Epithelial cell of proximal tubule (primary cell): ENCODE measurements around the gene ABHD8. TPM values are rescaled to one million over a fixed set of nuclear protein-coding genes. Genes with fewer than 3 reads are reported as not detected.
A peak's percentile ranks its signal among the peaks of the same experiment; 100 is the strongest.
"Not testable (repeated sequence)": the region's sequence is repeated elsewhere in the genome, so short reads cannot be mapped to it uniquely, and the experiment has no call there.

Source experiments
- DNase-seq: peaks from one replicate; pipeline ENCODE4 v3.0.0-alpha.2; 2011; ENCODE audit warnings: low read depth
- H3K4me3 ChIP-seq: 2 replicates; pipeline ENCODE4 v1.5.1; 2011; ENCODE audit warnings: low read depth, mild to moderate bottlenecking, low read length
- total RNA-seq: library from RNA; depleted of rRNA; stranded (reverse); fragments of >200 nt; gene quantifications from 2 replicates; pipeline ENCODE4 v1.2.3, GENCODE V29; 2015
- TF ChIP-seq, protein P1 (sequence below): conservative IDR thresholded peaks from 2 replicates; pipeline ENCODE4 v1.5.1; 2012; ENCODE audit warnings: low read depth, mild to moderate bottlenecking, low read length

Gene ABHD8
- total RNA-seq, 1 donor from 2014 or later, result 10.3 TPM

GRCh38 chr19:17283504-17283996, 19.7 kb downstream of the ABHD8 start:
- DNase-seq, result no peak
- TF ChIP-seq, protein P1, sequence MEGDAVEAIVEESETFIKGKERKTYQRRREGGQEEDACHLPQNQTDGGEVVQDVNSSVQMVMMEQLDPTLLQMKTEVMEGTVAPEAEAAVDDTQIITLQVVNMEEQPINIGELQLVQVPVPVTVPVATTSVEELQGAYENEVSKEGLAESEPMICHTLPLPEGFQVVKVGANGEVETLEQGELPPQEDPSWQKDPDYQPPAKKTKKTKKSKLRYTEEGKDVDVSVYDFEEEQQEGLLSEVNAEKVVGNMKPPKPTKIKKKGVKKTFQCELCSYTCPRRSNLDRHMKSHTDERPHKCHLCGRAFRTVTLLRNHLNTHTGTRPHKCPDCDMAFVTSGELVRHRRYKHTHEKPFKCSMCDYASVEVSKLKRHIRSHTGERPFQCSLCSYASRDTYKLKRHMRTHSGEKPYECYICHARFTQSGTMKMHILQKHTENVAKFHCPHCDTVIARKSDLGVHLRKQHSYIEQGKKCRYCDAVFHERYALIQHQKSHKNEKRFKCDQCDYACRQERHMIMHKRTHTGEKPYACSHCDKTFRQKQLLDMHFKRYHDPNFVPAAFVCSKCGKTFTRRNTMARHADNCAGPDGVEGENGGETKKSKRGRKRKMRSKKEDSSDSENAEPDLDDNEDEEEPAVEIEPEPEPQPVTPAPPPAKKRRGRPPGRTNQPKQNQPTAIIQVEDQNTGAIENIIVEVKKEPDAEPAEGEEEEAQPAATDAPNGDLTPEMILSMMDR, result no peak
- no peak overlapping the region for H3K4me3 ChIP-seq

DNA sequence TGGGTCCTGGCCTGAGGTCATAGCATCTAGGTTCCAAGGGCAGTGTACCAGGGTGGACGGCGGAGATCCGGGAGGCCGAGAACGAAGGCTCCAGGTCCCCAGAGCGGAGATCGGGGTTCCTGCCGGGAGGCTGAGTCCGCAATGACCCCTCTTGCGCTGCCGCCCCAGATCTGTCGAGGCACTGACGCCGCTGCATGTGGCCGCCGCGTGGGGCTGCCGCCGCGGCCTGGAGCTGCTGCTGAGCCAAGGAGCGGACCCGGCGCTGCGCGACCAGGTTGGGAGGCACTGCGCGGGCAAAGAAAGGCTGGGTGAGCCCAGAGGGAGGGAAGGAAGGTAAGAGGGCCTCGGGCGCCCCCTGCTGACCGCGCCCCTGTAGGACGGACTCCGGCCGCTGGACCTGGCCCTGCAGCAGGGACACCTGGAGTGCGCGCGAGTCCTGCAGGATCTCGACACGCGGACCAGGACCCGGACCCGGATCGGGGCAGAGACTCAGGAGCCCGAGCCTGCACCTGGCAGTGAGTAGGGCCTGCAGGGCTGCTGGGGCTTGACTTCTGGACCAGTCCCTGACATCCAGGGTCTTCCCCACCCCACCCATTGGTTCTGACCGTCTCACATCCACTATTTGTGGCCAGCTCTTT, 20.6 kb downstream of the ABHD8 start:
- peak overlapping the region; percentile 47 for H3K4me3 ChIP-seq
- DNase-seq, result no peak
- TF ChIP-seq, protein P1, result peak; percentile 83

- DNase-seq, result no peak
Observed at GRCh38 chr19:17281391-17282304, 21.6 kb downstream of the ABHD8 start, which contains the start of gene ANKLE1. Gene ANKLE1 (plus strand): TSS chr19:17281901. CDS start chr19:17281921, 20 bp downstream.

GRCh38 chr19:17279436-17279835, 23.8 kb downstream of the ABHD8 start:
- TF ChIP-seq, protein P1, result no peak
- no peak for DNase-seq
- H3K4me3 ChIP-seq, result no peak overlapping the region

More at GRCh38 chr19:17281391-17282304, 21.6 kb downstream of the ABHD8 start, which contains the start of gene ANKLE1:
- H3K4me3 ChIP-seq, result peak within 1 kb of the TSS; percentile 47
- TF ChIP-seq, protein P1, result no peak

DNA sequence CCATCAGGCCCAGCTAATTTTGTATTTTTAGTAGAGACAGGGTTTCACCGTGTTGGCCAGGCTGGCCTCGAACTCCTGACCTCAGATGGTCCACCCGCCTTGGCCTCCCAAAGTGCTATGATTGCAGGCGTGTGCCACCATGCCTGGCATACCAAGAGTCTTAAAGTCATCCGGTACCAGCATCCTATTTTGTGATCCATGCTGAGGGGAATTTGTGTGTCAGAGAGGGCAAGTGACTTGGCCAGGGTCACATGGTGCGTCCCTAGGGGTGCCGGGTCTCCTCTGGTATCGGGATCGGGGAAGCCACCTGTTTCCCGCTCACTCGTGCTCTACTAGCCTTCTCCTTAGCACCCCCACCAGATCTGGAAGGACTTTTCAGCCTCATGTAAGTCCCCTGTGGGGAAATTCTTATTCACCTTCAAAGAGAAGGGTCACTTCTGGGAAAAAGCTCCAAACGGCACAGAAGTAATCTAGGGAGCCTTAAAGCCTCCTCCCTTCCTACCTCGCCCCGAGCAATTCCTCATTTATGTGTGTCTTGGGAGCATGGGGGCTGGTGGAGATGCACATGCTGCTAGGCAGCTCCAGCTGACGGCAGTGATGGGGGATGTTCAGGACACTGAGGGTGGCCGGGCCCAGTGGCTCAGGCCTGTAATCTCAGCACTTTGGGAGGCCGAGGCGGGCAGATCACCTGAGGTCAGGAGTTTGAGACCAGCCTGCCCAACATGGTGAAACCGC, 27.6 kb downstream of the ABHD8 start:
- TF ChIP-seq, protein P1, result no peak
- H3K4me3 ChIP-seq, result no peak overlapping the region
- DNase-seq, result no peak

DNA sequence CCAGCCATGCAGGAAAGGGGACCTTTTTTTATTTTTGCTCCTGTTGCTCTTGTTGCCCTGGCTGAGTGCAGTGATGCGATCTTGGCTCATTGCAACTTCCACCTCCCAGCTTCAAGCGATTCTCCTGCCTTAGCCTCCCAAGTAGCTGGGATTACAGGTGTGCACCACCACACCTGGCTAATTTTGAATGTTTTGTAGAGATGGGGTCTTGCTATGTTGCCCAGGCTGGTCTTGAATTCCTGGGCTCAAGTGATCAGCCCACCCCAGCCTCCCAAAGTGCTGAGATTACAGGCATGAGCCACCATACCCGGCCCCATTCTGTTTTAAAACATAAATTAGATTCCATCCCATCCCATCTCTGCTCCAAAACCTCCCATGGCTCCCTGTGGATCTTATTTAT, 28.3 kb downstream of the ABHD8 start:
- H3K4me3 ChIP-seq, DNase-seq: not testable (repeated sequence)

- DNase-seq, result no peak
- H3K4me3 ChIP-seq, result no peak overlapping the region
- TF ChIP-seq, protein P1, result no peak
Observed at GRCh38 chr19:17268754-17269153, 34.5 kb downstream of the ABHD8 start.
